Measurements from ENCODE around the gene IL5. TPM values are rescaled to one million over a fixed set of nuclear protein-coding genes. Genes with fewer than 3 reads are reported as not detected.

Gene IL5
- not detected in 2 replicates for total RNA-seq (2022)
- percentile 18 among the genes with signal in this experiment for Bru-seq, nascent RNA
- percentile 21 among the genes with signal in this experiment for BruChase-seq, experiment 1, labeled RNA remaining after a 6-hour chase
- percentile 16 among the genes with signal in this experiment for BruChase-seq, experiment 2, labeled RNA remaining after a 2-hour chase
- long read RNA-seq, partial matches to known transcripts = 0 of 1 reads
- long read RNA-seq, other reads (novel, unspliced or antisense) = 1 of 1 reads

- Mint-ChIP-seq H3K27me3 (ENCODE audit: insufficient read depth, unreplicated experiment) (peaks cover 51% of the 10 kb centered on the region), H3K36me3 (ENCODE audit: insufficient read depth, unreplicated experiment) (no peaks in the 10 kb centered on the region), H3K4me1 (ENCODE audit: insufficient read depth, unreplicated experiment) (no peaks in the 10 kb centered on the region), H3K9me3 (ENCODE audit: unreplicated experiment) (no peaks in the 10 kb centered on the region), H3K27ac (ENCODE audit: low read depth, unreplicated experiment) (no peak within 1 kb of the TSS), H3K4me3 (ENCODE audit: unreplicated experiment) (no peak within 1 kb of the TSS)
- DNase-seq (ENCODE audit: unreplicated experiment) = no peak
- TF ChIP-seq, protein P1, sequence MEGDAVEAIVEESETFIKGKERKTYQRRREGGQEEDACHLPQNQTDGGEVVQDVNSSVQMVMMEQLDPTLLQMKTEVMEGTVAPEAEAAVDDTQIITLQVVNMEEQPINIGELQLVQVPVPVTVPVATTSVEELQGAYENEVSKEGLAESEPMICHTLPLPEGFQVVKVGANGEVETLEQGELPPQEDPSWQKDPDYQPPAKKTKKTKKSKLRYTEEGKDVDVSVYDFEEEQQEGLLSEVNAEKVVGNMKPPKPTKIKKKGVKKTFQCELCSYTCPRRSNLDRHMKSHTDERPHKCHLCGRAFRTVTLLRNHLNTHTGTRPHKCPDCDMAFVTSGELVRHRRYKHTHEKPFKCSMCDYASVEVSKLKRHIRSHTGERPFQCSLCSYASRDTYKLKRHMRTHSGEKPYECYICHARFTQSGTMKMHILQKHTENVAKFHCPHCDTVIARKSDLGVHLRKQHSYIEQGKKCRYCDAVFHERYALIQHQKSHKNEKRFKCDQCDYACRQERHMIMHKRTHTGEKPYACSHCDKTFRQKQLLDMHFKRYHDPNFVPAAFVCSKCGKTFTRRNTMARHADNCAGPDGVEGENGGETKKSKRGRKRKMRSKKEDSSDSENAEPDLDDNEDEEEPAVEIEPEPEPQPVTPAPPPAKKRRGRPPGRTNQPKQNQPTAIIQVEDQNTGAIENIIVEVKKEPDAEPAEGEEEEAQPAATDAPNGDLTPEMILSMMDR (IDR thresholded peaks at IDR 0.05; ENCODE audit: unreplicated experiment) = no peak
- ChIA-PET POLR2A (interaction anchor here (0.7 to 1.3 kb wide), 2 partner anchors 13 kb away, joined by 4 read pairs; partner anchors contain the start of gene RAD50), CTCF (interaction anchor here (1.0 to 3.9 kb wide), 4 partner anchors 17 to 286 kb away, joined by 3 to 29 read pairs (median 4); partner anchors contain the start of gene SHROOM1)
- intact Hi-C loops (cut with micrococcal nuclease) = no loop called here
- no TSS peak for BruUV-seq (replicated peaks)
Measured at GRCh38 chr5:132543472-132544201, at the start of gene IL5. TSS of gene IL5 (minus strand) at chr5:132543522. CDS start at chr5:132543478, 44 bp downstream.

DNA sequence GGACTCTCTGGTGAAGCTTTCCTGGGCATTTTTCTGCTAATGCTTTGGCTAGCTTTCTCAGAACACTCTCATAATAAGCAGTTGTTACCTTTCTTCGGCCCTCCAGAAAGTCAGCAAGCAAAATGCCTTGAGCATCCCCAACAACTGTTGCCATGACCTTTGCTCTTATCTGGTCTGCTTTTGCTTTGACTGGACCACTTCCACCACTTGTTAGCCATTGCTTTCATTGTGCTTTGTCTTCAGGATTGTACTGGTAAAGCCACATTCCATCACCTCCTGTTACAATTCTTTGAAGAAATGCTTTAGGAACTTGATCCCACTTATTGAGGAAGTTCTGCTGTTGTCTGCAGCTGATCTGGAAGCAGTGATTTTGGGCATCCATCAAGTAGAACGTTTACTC lies 49.2 kb upstream of the IL5 start:
- TF ChIP-seq, protein P1 (IDR thresholded peaks at IDR 0.05; ENCODE audit: unreplicated experiment) = no peak
- no peaks in the 10 kb centered on the region for H3K27me3 Mint-ChIP-seq (ENCODE audit: insufficient read depth, unreplicated experiment)
- peaks cover 97% of the 10 kb centered on the region for H3K36me3 Mint-ChIP-seq (ENCODE audit: insufficient read depth, unreplicated experiment)
- no peak for DNase-seq (ENCODE audit: unreplicated experiment)
- H3K27ac Mint-ChIP-seq (ENCODE audit: low read depth, unreplicated experiment) = no peak overlapping the region
- H3K9me3 Mint-ChIP-seq (ENCODE audit: unreplicated experiment) = no peaks in the 10 kb centered on the region
- BruUV-seq (replicated peaks) = no TSS peak
- POLR2A ChIA-PET = no interaction called here
- no peak overlapping the region for H3K4me3 Mint-ChIP-seq (ENCODE audit: unreplicated experiment)
- H3K4me1 Mint-ChIP-seq (ENCODE audit: insufficient read depth, unreplicated experiment) = peaks cover 5% of the 10 kb centered on the region
- intact Hi-C loops (cut with micrococcal nuclease) = no loop called here
- CTCF ChIA-PET = no interaction called here

DNA sequence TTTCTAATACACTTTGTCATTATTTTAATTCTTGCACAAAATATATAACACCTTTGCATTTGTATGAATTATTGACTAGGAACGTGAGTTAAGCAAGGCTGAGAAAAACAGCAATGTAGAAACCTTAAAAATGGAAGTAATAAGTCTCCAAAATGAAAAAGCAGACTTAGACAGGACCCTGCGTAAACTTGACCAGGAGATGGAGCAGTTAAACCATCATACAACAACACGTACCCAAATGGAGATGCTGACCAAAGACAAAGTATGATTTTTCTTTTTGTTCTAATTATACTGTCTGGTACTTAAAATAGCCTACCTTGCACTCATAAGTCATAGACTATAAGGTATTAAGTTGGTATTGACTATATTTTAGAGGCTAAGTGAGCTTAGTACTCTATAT lies 47.8 kb upstream of the IL5 start:
- TSS peak; percentile 0 for BruUV-seq (replicated peaks)
- no peaks in the 10 kb centered on the region for H3K27me3 Mint-ChIP-seq (ENCODE audit: insufficient read depth, unreplicated experiment)
- H3K27ac Mint-ChIP-seq (ENCODE audit: low read depth, unreplicated experiment) = no peak overlapping the region
- intact Hi-C loops (cut with micrococcal nuclease) = no loop called here
- ChIA-PET CTCF (interaction anchor here (0.7 to 0.9 kb wide), 2 partner anchors 229 to 234 kb away, joined by 3 to 4 read pairs; no protein-coding TSS in a partner anchor), POLR2A (interaction anchor here (0.5 kb wide), 1 partner anchor 204 kb away, joined by 4 read pairs; no protein-coding TSS in a partner anchor)
- peaks cover 5% of the 10 kb centered on the region for H3K4me1 Mint-ChIP-seq (ENCODE audit: insufficient read depth, unreplicated experiment)
- H3K9me3 Mint-ChIP-seq (ENCODE audit: unreplicated experiment) = no peaks in the 10 kb centered on the region
- TF ChIP-seq, protein P1 (IDR thresholded peaks at IDR 0.05; ENCODE audit: unreplicated experiment) = no peak
- H3K36me3 Mint-ChIP-seq (ENCODE audit: insufficient read depth, unreplicated experiment) = peaks cover 97% of the 10 kb centered on the region
- H3K4me3 Mint-ChIP-seq (ENCODE audit: unreplicated experiment) = no peak overlapping the region
- DNase-seq (ENCODE audit: unreplicated experiment) = no peak

- H3K4me3 Mint-ChIP-seq (ENCODE audit: unreplicated experiment) = no peak overlapping the region
- no peaks in the 10 kb centered on the region for H3K9me3 Mint-ChIP-seq (ENCODE audit: unreplicated experiment)
Measured at GRCh38 chr5:132589467-132589866, 46.1 kb upstream of the IL5 start.

More at GRCh38 chr5:132589467-132589866, 46.1 kb upstream of the IL5 start:
- intact Hi-C loops (cut with micrococcal nuclease) = no loop called here
- Mint-ChIP-seq H3K27me3 (ENCODE audit: insufficient read depth, unreplicated experiment) (no peaks in the 10 kb centered on the region), H3K27ac (ENCODE audit: low read depth, unreplicated experiment) (no peak overlapping the region), H3K4me1 (ENCODE audit: insufficient read depth, unreplicated experiment) (peaks cover 5% of the 10 kb centered on the region), H3K36me3 (ENCODE audit: insufficient read depth, unreplicated experiment) (peaks cover 96% of the 10 kb centered on the region)
- CTCF ChIA-PET = interaction anchor here (0.7 to 0.8 kb wide), 2 partner anchors 9 to 28 kb away, joined by 3 read pairs; no protein-coding TSS in a partner anchor
- POLR2A ChIA-PET = interaction anchor here (0.7 to 0.8 kb wide), 3 partner anchors 10 to 252 kb away, joined by 3 read pairs; no protein-coding TSS in a partner anchor
- TF ChIP-seq, protein P1 (IDR thresholded peaks at IDR 0.05; ENCODE audit: unreplicated experiment) = no peak
- DNase-seq (ENCODE audit: unreplicated experiment) = no peak
- BruUV-seq (replicated peaks) = no TSS peak

All from MCF 10A (cell line).